Progenitor cell of endocrine pancreas (in vitro differentiated cells): ENCODE data around the gene EPS15. TPM values are rescaled to one million over a fixed set of nuclear protein-coding genes. Genes with fewer than 3 reads are reported as not detected.
"Not testable (repeated sequence)": the region's sequence is repeated elsewhere in the genome, so short reads cannot be mapped to it uniquely, and the experiment has no call there.

Experiments
- DNase-seq: peaks from one replicate; pipeline ENCODE4 v3.0.0; 2021; ENCODE audit warnings: low spot score; ENCODE audit not compliant: unreplicated experiment
- H3K27ac Mint-ChIP-seq: 2 replicates; pipeline ENCODE4 v1.8.0; 2021; ENCODE audit warnings: mild to moderate bottlenecking, moderate library complexity, mixed read lengths
- H3K27me3 Mint-ChIP-seq: 2 replicates; pipeline ENCODE4 v1.8.0; 2021; ENCODE audit warnings: mixed read lengths
- H3K36me3 Mint-ChIP-seq: 2 replicates; pipeline ENCODE4 v1.8.0; 2022; ENCODE audit warnings: mixed read lengths; ENCODE audit not compliant: insufficient read depth
- H3K4me1 Mint-ChIP-seq: 2 replicates; pipeline ENCODE4 v1.8.0; 2021; ENCODE audit warnings: low read depth, mixed read lengths
- H3K4me3 Mint-ChIP-seq: 2 replicates; pipeline ENCODE4 v1.8.0; 2021; ENCODE audit warnings: low read depth, mild to moderate bottlenecking, moderate library complexity, mixed read lengths
- H3K9me3 Mint-ChIP-seq: 2 replicates; pipeline ENCODE4 v1.8.0; 2021; ENCODE audit warnings: low read depth, mixed read lengths
- total RNA-seq: library from RNA; stranded (reverse); gene quantifications from 2 replicates; pipeline ENCODE4 v1.2.1, GENCODE V29; 2021
- TF ChIP-seq, protein P1 (sequence below): fragments of 200-600 bp; sonication (generic); IDR thresholded peaks from one replicate; pipeline ENCODE4 v1.5.0; 2021; ENCODE audit warnings: antibody characterized with exemption, mild to moderate bottlenecking; ENCODE audit not compliant: unreplicated experiment

EPS15 gene
- total RNA-seq, 1 donor from 2014 or later, result 63.8 TPM

DNA sequence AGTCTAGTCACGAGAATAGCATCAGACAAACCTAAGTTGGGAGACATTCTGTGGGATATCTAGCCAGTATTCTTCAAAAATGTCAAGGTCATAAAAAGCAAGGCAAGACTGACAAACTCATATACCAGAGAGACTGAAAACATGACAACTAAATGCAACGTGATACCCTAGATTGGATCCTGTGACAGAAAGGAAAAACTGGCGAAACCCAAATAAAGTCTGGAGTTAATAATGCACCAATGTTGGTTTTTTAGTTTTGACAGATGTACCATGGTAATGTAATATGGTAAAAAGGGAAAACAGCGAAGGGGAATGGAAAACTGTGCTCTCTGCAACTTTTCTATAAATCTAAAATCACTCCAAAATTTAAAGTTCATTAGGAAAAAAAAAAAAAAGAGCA lies 64.5 kb downstream of the EPS15 start:
- DNase-seq, result no peak
- Mint-ChIP-seq H3K27ac (no peak overlapping the region), H3K27me3 (no peaks in the 10 kb centered on the region), H3K9me3 (no peaks in the 10 kb centered on the region), H3K36me3 (peaks cover 12% of the 10 kb centered on the region), H3K4me1 (no peaks in the 10 kb centered on the region), H3K4me3 (no peak overlapping the region)
- TF ChIP-seq, protein P1, sequence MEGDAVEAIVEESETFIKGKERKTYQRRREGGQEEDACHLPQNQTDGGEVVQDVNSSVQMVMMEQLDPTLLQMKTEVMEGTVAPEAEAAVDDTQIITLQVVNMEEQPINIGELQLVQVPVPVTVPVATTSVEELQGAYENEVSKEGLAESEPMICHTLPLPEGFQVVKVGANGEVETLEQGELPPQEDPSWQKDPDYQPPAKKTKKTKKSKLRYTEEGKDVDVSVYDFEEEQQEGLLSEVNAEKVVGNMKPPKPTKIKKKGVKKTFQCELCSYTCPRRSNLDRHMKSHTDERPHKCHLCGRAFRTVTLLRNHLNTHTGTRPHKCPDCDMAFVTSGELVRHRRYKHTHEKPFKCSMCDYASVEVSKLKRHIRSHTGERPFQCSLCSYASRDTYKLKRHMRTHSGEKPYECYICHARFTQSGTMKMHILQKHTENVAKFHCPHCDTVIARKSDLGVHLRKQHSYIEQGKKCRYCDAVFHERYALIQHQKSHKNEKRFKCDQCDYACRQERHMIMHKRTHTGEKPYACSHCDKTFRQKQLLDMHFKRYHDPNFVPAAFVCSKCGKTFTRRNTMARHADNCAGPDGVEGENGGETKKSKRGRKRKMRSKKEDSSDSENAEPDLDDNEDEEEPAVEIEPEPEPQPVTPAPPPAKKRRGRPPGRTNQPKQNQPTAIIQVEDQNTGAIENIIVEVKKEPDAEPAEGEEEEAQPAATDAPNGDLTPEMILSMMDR, result no peak

DNA sequence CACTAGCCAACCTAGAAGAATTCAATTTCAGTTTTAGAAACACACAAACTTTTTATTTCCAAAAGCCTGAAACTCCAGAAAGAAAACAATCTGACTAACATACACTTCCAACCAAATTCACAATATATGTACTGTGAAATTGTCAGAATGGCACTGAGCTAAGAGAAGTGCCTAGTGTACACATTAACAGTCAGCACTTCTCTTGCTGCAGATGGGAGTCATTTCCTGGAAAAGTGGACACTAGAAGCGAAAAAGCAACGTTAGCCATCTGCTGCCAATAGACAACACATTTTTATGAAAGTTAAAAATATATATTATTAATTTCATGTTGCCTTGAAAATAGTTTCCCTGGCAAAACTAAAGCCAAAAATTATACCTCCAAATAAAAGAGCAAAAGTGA lies 66.1 kb downstream of the EPS15 start:
- peaks cover 9% of the 10 kb centered on the region for H3K36me3 Mint-ChIP-seq
- TF ChIP-seq, protein P1, result no peak
- H3K9me3 Mint-ChIP-seq, result no peaks in the 10 kb centered on the region
- H3K27ac Mint-ChIP-seq, result no peak overlapping the region
- H3K4me1 Mint-ChIP-seq, result no peaks in the 10 kb centered on the region
- DNase-seq, result no peak
- H3K27me3 Mint-ChIP-seq, result no peaks in the 10 kb centered on the region
- no peak overlapping the region for H3K4me3 Mint-ChIP-seq

DNA sequence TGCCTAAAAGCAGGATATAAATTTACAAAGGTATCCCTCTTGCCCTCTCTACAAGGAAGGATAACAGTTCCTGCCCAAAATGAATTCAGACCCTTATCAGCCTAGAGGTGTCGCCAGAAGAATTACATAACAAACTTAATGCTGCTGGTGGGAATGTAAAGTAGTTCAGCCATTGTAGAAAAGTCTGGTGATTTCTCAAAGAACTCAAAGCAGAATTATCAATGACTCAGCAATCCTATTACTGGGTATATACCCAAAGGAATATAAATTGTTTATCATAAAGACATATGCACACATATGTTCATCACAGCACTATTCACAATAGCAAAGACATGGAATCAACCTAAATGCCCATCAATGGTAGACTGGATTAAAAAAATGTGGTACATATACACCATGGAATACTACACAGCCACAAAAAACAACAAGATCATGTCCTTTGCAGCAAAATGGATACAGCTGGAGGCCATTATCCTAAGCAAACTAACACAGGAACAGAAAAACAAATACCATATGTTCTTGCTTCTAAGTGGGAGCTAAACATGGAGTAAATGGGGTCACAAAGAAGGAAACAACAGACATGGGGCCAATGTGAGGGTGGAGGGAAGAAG lies 70.1 kb downstream of the EPS15 start:
- not testable (repeated sequence) for H3K27ac Mint-ChIP-seq, H3K27me3 Mint-ChIP-seq, H3K4me3 Mint-ChIP-seq, DNase-seq, H3K9me3 Mint-ChIP-seq
- H3K4me1 Mint-ChIP-seq, result peaks cover 16% of the 10 kb centered on the region
- peaks cover 18% of the 10 kb centered on the region for H3K36me3 Mint-ChIP-seq

DNA sequence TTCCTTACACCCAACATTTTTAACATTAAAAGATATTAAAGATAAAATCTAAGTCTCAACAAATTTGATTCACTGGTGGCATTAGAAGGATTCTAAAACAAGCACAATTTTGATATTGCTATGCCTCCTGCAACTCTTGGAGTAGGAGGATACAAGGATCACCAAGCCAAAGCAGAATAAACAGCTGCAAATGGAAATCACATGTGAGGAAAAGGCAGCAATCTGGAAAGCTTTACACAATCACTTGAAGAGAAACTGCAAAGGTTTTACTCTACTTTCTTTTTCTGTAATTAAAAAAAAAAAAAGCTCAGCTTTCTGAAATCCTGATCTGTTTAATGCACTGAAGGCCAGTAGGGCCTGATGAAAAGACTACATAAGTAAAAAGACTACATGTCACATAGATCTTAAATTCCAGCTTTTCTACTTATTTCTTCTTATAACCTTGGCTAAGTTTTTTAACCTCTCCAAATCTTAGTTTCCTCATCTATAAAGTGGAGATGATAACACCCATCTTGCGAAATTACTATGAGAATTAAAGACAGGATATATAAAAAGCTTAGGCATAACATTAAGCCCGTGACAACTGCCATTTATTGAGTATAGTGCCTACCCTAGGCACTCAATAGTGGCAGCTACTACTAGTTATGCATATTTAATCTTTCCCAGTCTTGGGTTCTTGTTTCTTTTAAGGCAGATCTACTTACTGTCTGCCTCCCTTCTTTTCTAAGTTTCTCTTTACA lies 73.5 kb downstream of the EPS15 start:
- Mint-ChIP-seq H3K9me3 (no peaks in the 10 kb centered on the region), H3K27me3 (no peaks in the 10 kb centered on the region), H3K4me1 (peaks cover 36% of the 10 kb centered on the region), H3K27ac (no peak overlapping the region), H3K36me3 (peaks cover 23% of the 10 kb centered on the region), H3K4me3 (no peak overlapping the region)
- DNase-seq, result no peak
- TF ChIP-seq, protein P1, result no peak

DNA sequence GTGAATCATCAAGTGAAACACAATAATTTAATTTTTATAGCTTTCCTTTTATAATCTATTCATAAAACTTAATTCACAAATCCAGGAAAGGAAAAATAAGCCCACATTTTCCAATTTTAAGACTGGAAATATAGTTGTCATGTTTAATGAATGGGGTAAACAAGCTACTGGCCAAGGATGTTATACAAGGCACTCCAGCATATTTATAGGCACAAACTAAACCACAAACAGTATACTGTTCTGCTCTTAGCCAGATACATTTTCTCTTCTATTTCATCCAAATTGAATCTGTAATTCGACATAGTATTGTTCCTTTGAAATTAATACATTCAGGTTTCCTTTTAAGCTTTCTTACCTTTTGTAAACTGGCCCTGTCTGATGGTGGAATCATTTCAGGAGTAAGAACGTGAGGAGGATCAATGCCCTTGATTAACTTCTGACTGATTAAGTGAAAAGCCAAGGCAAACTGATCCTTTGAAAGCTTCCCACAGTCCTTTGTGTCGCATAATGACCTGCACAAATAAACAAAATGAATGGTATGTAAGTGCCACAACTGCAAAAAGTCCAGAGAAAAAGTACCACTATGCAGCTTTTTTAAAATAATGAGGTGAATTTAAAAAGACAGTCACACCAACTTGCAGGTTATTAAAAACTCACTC lies 74.4 kb downstream of the EPS15 start:
- Mint-ChIP-seq H3K9me3 (no peaks in the 10 kb centered on the region), H3K4me1 (peaks cover 38% of the 10 kb centered on the region), H3K4me3 (no peak overlapping the region), H3K27ac (peak overlapping the region; percentile 83), H3K36me3 (peaks cover 23% of the 10 kb centered on the region), H3K27me3 (no peaks in the 10 kb centered on the region)
- TF ChIP-seq, protein P1, result no peak
- DNase-seq, result no peak
